Thymus (tissue), 11 donors: ENCODE results near the gene ARID4B. TPM values are rescaled to one million over a fixed set of nuclear protein-coding genes. Genes with fewer than 3 reads are reported as not detected.

ENCODE experiments used
- DNase-seq, 9 donors: peaks; one replicate each; pipeline ENCODE4 v3.0.0-alpha.2; 2013; ENCODE audit warnings: low spot score in 9 of 9, low read depth in 6 of 9, missing footprints in 1 of 9
- H3K27ac ChIP-seq, 2 donors: one replicate each; pipeline ENCODE4 v1.5.1; 2013; ENCODE audit warnings: control low read depth in 1 of 2, low read depth in 1 of 2, low read length in 1 of 2, mild to moderate bottlenecking in 1 of 2, moderate library complexity in 1 of 2
- H3K27me3 ChIP-seq, 2 donors: one replicate each; pipeline ENCODE4 v1.5.1; 2013; ENCODE audit warnings: low read length in 1 of 2; ENCODE audit not compliant: control insufficient read depth in 2 of 2, insufficient read depth in 1 of 2
- H3K36me3 ChIP-seq, 2 donors: one replicate each; pipeline ENCODE4 v1.5.1; 2013; ENCODE audit warnings: low read length in 1 of 2, mild to moderate bottlenecking in 1 of 2, moderate library complexity in 1 of 2; ENCODE audit not compliant: control insufficient read depth in 2 of 2, insufficient read depth in 2 of 2
- H3K4me1 ChIP-seq, 2 donors: one replicate each; pipeline ENCODE4 v1.5.1; 2013; ENCODE audit warnings: low read length in 2 of 2; ENCODE audit not compliant: control insufficient read depth in 2 of 2, insufficient read depth in 2 of 2
- H3K4me3 ChIP-seq, 2 donors: one replicate each; pipeline ENCODE4 v1.5.1; 2013; ENCODE audit warnings: low read length in 2 of 2, control low read depth in 1 of 2, mild to moderate bottlenecking in 1 of 2
- H3K9me3 ChIP-seq, 2 donors: one replicate each; pipeline ENCODE4 v1.5.1; 2013; ENCODE audit warnings: low read length in 1 of 2, mild to moderate bottlenecking in 1 of 2; ENCODE audit not compliant: control insufficient read depth in 2 of 2, insufficient read depth in 1 of 2
- WGBS: extraction: QIAGEN DNeasy Blood & Tissue Kit; methylation state at CpG from one replicate; pipeline ENCODE4 v1.1.7; 2013; 5-methylcytosine and 5-hydroxymethylcytosine counted together
- polyA plus RNA-seq: library from polyadenylated mRNA; stranded (reverse); fragments of 200-250 nt; gene quantifications from one replicate; pipeline ENCODE4 v1.2.3, GENCODE V29; 2013
- total RNA-seq: library from RNA; stranded (reverse); fragments of 120-200 nt; gene quantifications from one replicate; pipeline ENCODE4 v1.2.4, GENCODE V29; 2013
- donor health status: healthy.

The ARID4B gene
- total and polyA plus RNA-seq, 2 donors = 36.9 to 41.8 TPM

GRCh38 chr1:235151033-235151432 is 176.9 kb downstream of the ARID4B start:
- whole genome bisulfite sequencing = 98% methylated on average over 2 of the region's 2 CpGs
- no peak overlapping the region for H3K4me3 ChIP-seq
- no peaks in the 10 kb centered on the region for H3K27me3 ChIP-seq
- no peak overlapping the region for H3K27ac ChIP-seq
- H3K4me1 ChIP-seq = no peaks in the 10 kb centered on the region
- peaks cover 45 to 80% of the 10 kb centered on the region in 2 donors for H3K36me3 ChIP-seq
- DNase-seq = no peak
- H3K9me3 ChIP-seq = no peaks in the 10 kb centered on the region

- no peaks in the 10 kb centered on the region for H3K27me3 ChIP-seq
- 98% methylated on average over 9 of the region's 9 CpGs for WGBS
- no peaks in the 10 kb centered on the region for H3K9me3 ChIP-seq
- H3K4me1 ChIP-seq = no peaks in the 10 kb centered on the region
- no peak overlapping the region for H3K27ac ChIP-seq
- DNase-seq = no peak
- peaks cover 54 to 82% of the 10 kb centered on the region in 2 donors for H3K36me3 ChIP-seq
- H3K4me3 ChIP-seq = no peak overlapping the region
Observed at GRCh38 chr1:235149824-235150223, 178.2 kb downstream of the ARID4B start.

- Histone ChIP-seq H3K9me3 (no peaks in the 10 kb centered on the region), H3K4me1 (no peaks in the 10 kb centered on the region), H3K4me3 (no peak overlapping the region), H3K27me3 (no peaks in the 10 kb centered on the region), H3K27ac (no peak overlapping the region), H3K36me3 (peaks cover 58 to 79% of the 10 kb centered on the region in 2 donors)
- no peak for DNase-seq
- 98% methylated on average over 4 of the region's 4 CpGs for WGBS
Observed at GRCh38 chr1:235147269-235147668, 180.7 kb downstream of the ARID4B start.

- Histone ChIP-seq H3K4me3 (no peak overlapping the region), H3K27ac (no peak overlapping the region), H3K9me3 (no peaks in the 10 kb centered on the region), H3K27me3 (no peaks in the 10 kb centered on the region), H3K4me1 (no peaks in the 10 kb centered on the region), H3K36me3 (peaks cover 60 to 73% of the 10 kb centered on the region in 2 donors)
- WGBS = 98% methylated on average over 6 of the region's 6 CpGs
- no peak for DNase-seq
Observed at GRCh38 chr1:235145639-235146038, 182.3 kb downstream of the ARID4B start.

GRCh38 chr1:235142991-235143390 is 185.0 kb downstream of the ARID4B start:
- Histone ChIP-seq H3K4me3 (no peak overlapping the region), H3K4me1 (no peaks in the 10 kb centered on the region), H3K9me3 (no peaks in the 10 kb centered on the region), H3K36me3 (peaks cover 70 to 80% of the 10 kb centered on the region in 2 donors), H3K27me3 (no peaks in the 10 kb centered on the region), H3K27ac (no peak overlapping the region)
- no peak for DNase-seq
- 85% methylated on average over 4 of the region's 4 CpGs for WGBS

- no peaks in the 10 kb centered on the region for H3K27me3 ChIP-seq
- no peak overlapping the region for H3K4me3 ChIP-seq
- 96% methylated on average over 5 of the region's 5 CpGs for WGBS
- H3K9me3 ChIP-seq = no peaks in the 10 kb centered on the region
- DNase-seq = no peak
- H3K4me1 ChIP-seq = no peaks in the 10 kb centered on the region
- H3K36me3 ChIP-seq = peaks cover 63 to 78% of the 10 kb centered on the region in 2 donors
- no peak overlapping the region for H3K27ac ChIP-seq
Observed at GRCh38 chr1:235139315-235139714, 188.7 kb downstream of the ARID4B start.

GRCh38 chr1:235138821-235139220 is 189.2 kb downstream of the ARID4B start:
- no peaks in the 10 kb centered on the region for H3K27me3 ChIP-seq
- 88% methylated on average over 2 of the region's 2 CpGs for WGBS
- peaks cover 61 to 79% of the 10 kb centered on the region in 2 donors for H3K36me3 ChIP-seq
- no peak overlapping the region for H3K27ac ChIP-seq
- no peaks in the 10 kb centered on the region for H3K4me1 ChIP-seq
- H3K4me3 ChIP-seq = no peak overlapping the region
- no peaks in the 10 kb centered on the region for H3K9me3 ChIP-seq
- no peak for DNase-seq

- H3K27ac ChIP-seq = no peak overlapping the region
- no peaks in the 10 kb centered on the region for H3K9me3 ChIP-seq
- no peak overlapping the region for H3K4me3 ChIP-seq
- 93% methylated on average over 4 of the region's 4 CpGs for WGBS
- no peaks in the 10 kb centered on the region for H3K27me3 ChIP-seq
- no peak for DNase-seq
- H3K4me1 ChIP-seq = no peaks in the 10 kb centered on the region
- H3K36me3 ChIP-seq = peaks cover 43 to 80% of the 10 kb centered on the region in 2 donors
Observed at GRCh38 chr1:235136111-235136510, 191.9 kb downstream of the ARID4B start.

GRCh38 chr1:235134171-235134570 is 193.8 kb downstream of the ARID4B start:
- Histone ChIP-seq H3K27me3 (no peaks in the 10 kb centered on the region), H3K36me3 (peaks cover 32 to 72% of the 10 kb centered on the region in 2 donors), H3K27ac (no peak overlapping the region), H3K9me3 (no peaks in the 10 kb centered on the region), H3K4me3 (no peak overlapping the region), H3K4me1 (no peaks in the 10 kb centered on the region)
- DNase-seq = no peak
- WGBS = 98% methylated on average over 12 of the region's 12 CpGs

- WGBS = 98% methylated on average over 3 of the region's 3 CpGs
- no peak overlapping the region for H3K27ac ChIP-seq
- H3K4me1 ChIP-seq = no peaks in the 10 kb centered on the region
- H3K36me3 ChIP-seq = peaks cover 25 to 61% of the 10 kb centered on the region in 2 donors
- H3K4me3 ChIP-seq = no peak overlapping the region
- no peaks in the 10 kb centered on the region for H3K9me3 ChIP-seq
- no peaks in the 10 kb centered on the region for H3K27me3 ChIP-seq
- DNase-seq = no peak
Observed at GRCh38 chr1:235133086-235133485, 194.9 kb downstream of the ARID4B start.
